AG10803 (cell line): ENCODE results near the gene HDAC9.
"Not testable (repeated sequence)": the region's sequence is repeated elsewhere in the genome, so short reads cannot be mapped to it uniquely, and the experiment has no call there.

ENCODE experiments used
- DNase-seq: peaks from one replicate; pipeline ENCODE4 v3.0.0; 2010; ENCODE audit warnings: low read depth
- H3K4me3 ChIP-seq: 2 replicates; pipeline ENCODE4 v1.5.1; 2011; ENCODE audit warnings: mild to moderate bottlenecking, low read length, control low read depth
- TF ChIP-seq, protein P1 (sequence below): conservative IDR thresholded peaks from 2 replicates; pipeline ENCODE4 v1.5.1; 2011; ENCODE audit warnings: mild to moderate bottlenecking, low read length, control low read depth, inconsistent platforms

The HDAC9 gene

DNA sequence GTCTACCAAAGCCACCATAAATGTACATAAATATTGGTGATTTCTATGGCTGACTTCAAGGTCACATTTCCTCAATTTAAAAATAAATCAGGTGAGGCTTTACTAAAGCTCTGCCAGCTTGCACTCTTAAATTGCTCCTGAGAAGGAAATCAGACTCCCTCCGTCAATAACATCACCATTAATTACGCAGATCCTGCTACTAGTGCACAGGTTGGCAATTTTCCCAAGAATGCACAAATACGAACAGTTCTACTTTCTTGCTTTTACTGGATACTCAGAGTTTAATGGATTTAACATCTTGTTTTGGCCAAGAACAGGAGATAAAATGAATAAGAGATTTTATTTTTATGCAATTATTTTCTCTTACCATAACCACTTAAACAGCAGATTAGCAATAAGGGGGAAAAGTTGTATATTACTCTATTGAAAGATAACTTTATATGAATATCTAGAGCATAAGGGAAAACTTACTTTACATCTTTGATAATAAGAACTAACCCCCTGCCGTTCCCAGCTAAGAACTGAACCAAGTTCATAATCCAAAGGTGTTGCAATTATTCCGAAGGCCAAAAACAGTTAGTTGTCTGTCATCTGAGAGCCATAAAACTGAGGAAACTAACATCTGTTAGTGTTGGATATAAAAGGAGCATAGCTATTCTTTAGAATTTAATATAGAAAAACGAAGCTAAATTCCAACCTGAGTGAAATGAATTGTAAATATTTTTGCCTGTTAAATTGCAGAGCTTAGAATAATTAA is 481.3 kb downstream of the HDAC9 start:
- H3K4me3 ChIP-seq, result no peak overlapping the region
- no peak for DNase-seq
- TF ChIP-seq, protein P1, sequence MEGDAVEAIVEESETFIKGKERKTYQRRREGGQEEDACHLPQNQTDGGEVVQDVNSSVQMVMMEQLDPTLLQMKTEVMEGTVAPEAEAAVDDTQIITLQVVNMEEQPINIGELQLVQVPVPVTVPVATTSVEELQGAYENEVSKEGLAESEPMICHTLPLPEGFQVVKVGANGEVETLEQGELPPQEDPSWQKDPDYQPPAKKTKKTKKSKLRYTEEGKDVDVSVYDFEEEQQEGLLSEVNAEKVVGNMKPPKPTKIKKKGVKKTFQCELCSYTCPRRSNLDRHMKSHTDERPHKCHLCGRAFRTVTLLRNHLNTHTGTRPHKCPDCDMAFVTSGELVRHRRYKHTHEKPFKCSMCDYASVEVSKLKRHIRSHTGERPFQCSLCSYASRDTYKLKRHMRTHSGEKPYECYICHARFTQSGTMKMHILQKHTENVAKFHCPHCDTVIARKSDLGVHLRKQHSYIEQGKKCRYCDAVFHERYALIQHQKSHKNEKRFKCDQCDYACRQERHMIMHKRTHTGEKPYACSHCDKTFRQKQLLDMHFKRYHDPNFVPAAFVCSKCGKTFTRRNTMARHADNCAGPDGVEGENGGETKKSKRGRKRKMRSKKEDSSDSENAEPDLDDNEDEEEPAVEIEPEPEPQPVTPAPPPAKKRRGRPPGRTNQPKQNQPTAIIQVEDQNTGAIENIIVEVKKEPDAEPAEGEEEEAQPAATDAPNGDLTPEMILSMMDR, result no peak

DNA sequence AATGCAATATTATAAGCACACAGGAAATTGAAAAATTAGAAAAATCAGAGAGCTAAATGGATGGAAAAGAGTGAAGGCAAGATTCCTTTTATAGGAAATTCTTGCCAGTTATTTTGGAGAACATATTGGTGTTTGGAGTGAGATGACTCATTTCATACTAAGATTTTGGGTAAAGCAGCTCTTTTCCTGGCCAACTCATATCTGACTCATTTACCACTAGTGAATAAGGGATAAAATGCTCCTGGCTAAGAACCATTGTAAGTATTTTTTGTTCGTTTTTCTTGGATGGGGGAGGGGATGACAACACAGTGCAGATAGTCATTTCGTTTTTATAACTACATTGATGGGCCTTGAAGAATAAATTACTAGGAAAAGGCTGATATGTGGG is 482.6 kb downstream of the HDAC9 start:
- DNase-seq, result peak; percentile 95
- no peak overlapping the region for H3K4me3 ChIP-seq

DNA sequence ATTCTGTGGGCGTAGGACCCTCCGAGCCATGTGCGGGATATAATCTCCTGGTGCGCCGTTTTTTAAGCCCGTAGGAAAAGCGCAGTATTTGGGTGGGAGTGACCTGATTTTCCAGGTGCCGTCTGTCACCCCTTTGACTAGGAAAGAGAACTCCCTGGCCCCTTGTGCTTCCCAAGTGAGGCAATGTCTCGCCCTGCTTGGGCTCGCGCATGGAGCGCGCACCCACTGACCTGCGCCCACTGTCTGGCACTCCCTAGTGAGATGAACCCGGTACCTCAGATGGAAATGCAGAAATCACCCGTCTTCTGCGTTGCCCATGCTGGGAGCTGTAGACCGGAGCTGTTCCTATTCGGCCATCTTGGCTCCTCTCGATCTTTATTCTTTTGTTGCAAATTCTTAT is 495.2 kb downstream of the HDAC9 start:
- not testable (repeated sequence) for DNase-seq, H3K4me3 ChIP-seq

More for the DNA sequence above, 482.6 kb downstream of the HDAC9 start:
- TF ChIP-seq, protein P1, result no peak

DNA sequence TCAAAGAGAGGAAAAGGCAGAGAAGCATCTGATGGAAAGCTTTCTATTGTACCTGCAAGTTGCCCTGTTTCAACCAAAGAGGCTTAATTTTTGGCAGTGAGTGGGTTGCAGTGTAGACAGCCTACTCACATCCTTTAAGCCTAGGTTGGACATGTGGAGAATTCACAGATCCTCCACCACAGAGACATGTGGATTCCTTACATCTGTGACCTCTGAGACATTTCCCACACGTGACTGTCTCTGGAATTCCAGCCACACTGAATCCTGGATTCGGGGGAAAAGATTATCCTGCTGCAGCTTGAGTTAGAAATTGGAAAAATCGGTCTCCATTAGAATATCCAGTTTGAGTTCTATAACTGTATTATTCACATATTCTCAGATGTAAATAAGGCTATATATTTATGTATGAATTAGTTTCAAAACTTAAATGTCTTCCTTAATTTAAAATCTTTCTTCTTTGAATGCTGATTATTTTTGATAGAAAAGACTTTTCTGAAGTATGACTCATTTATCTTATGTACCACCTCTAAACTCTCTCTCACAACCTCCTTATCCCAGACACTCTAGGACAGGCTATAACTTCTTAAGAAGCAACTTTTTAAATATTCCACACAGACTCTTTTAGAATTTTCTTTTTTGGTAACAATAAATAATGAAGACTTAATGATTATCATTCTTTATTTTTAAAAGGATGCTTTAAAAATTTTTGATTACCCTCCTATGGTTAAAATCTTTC is 498.6 kb downstream of the HDAC9 start:
- peak; percentile 59 for DNase-seq
- no peak overlapping the region for H3K4me3 ChIP-seq
- TF ChIP-seq, protein P1, result no peak

DNA sequence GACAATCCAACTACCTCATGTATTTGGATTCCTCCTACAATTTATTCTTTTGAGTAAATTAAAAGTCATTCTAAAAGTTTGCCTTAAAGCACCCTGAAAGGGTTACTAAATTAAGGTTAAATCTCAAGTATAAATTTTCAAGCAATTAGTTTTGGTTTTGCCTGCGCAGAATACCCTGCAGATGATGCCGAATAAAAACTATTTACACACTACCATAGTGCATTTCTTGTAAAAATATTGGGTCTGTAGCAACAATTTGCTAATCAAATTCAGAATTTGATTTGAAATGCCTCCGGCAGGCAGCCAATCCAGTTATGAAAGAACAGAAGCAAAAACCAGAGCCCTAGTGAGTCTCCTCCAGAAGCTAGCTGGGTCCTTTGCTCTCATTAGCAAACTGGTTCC is 499.7 kb downstream of the HDAC9 start:
- H3K4me3 ChIP-seq, result peak overlapping the region; percentile 27
- TF ChIP-seq, protein P1, result no peak
- DNase-seq, result peak; percentile 74

DNA sequence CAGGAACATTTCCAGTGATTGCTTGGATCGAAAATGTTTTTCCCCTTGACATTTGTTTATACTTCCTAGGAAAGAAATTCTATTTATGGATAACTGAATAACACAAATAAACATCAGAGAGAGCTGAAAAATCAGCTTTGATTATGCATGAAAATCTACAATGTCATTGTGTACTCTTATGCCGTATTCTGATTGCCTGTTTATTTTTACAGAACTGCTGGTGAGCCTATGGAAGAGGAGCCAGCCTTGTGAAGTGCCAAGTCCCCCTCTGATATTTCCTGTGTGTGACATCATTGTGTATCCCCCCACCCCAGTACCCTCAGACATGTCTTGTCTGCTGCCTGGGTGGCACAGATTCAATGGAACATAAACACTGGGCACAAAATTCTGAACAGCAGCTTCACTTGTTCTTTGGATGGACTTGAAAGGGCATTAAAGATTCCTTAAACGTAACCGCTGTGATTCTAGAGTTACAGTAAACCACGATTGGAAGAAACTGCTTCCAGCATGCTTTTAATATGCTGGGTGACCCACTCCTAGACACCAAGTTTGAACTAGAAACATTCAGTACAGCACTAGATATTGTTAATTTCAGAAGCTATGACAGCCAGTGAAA is 500.4 kb downstream of the HDAC9 start:
- H3K4me3 ChIP-seq, result no peak overlapping the region
- DNase-seq, result no peak
- TF ChIP-seq, protein P1, result no peak

DNA sequence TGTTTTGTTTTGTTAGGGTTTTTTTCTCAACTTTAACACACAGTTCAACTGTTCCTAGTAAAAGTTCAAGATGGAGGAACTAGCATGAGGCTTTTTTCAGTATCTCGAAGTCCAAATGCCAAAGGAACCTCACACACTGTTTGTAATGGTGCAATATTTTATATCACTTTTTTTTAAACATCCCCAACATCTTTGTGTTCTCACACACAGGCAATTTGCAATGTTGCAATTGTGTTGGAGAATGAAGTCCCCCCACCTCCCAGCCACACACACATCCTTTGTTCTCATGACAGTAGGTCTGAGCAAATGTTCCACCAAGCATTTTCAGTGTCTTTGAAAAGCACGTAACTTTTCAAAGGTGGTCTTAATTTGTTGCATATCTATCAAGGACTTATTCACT is 501.0 kb downstream of the HDAC9 start:
- peak; percentile 65 for DNase-seq
- H3K4me3 ChIP-seq, result no peak overlapping the region
- TF ChIP-seq, protein P1, result no peak
